GM12878 (cell line): Measurements from ENCODE around the gene FHL2. TPM values are rescaled to one million over a fixed set of nuclear protein-coding genes. Genes with fewer than 3 reads are reported as not detected.

ENCODE experiments used
- ATAC-seq: fragments of 200-7000 bp; cut with Tn5 transposase; 3 replicates; pipeline ENCODE4 v1.9.1; 2020; ENCODE audit warnings: mild to moderate bottlenecking, moderate library complexity
- BruUV-seq: library from RNA; stranded (reverse); fragments of 400-500 nt; replicated peaks from 2 replicates; lab custom pipeline; 2021; lab: Mats Ljungman, UMichigan
- CTCF ChIA-PET: fragments of 300-600 bp; sonication (Branson Sonifier 250); formaldehyde crosslinking; extraction: SDS; loops from one replicate; lab custom pipeline; 2021; ENCODE audit warnings: inconsistent platforms; lab: Yijun Ruan, JAX
- POLR2A ChIA-PET: fragments of 350-600 bp; formaldehyde crosslinking; extraction: SDS; loops from one replicate; lab custom pipeline; 2021; ENCODE audit warnings: inconsistent platforms; lab: Charles Lee
- RAD21 ChIA-PET: fragments of 300-600 bp; sonication (Branson Sonifier 250); formaldehyde crosslinking; loops from one replicate; lab custom pipeline; 2023; ENCODE audit warnings: antibody characterized with exemption; ENCODE audit not compliant: unreplicated experiment; lab: Charles Lee
- SMC1A ChIA-PET: fragments of 300-600 bp; sonication (Branson Sonifier 250); formaldehyde crosslinking; loops from one replicate; lab custom pipeline; 2023; ENCODE audit not compliant: unreplicated experiment, uncharacterized antibody; lab: Charles Lee
- DNase-seq: peaks from one replicate; pipeline ENCODE4 v3.0.0-alpha.2; 2011; ENCODE audit warnings: low read depth, low spot score
- FAIRE-seq: peaks from 3 replicates; lab custom pipeline; 2011; peaks lifted over from hg19 to GRCh38; lab: Jason Lieb, UNC
- H2AFZ ChIP-seq: 2 replicates; pipeline ENCODE4 v1.6.0; 2011; ENCODE audit warnings: low read depth, low read length, control low read depth; ENCODE audit not compliant: control insufficient read depth
- H3K27ac ChIP-seq: 2 replicates; pipeline ENCODE4 v1.5.1; 2011; ENCODE audit warnings: control low read depth; ENCODE audit not compliant: control insufficient read depth, insufficient read depth
- H3K27me3 ChIP-seq, 2 experiments: replicated peaks in 1 of 2; 2 replicates each; pipeline versions ENCODE4 v1.6.0 to v1.6.1; 2011; ENCODE audit warnings: low read length in 1 of 2; ENCODE audit not compliant: control insufficient read depth in 2 of 2, insufficient read depth in 2 of 2
- H3K36me3 ChIP-seq, 2 experiments: 2 replicates each; pipeline ENCODE4 v1.5.1; 2011; ENCODE audit warnings: low read length in 1 of 2; ENCODE audit not compliant: control insufficient read depth in 2 of 2, insufficient read depth in 2 of 2
- H3K4me1 ChIP-seq: 2 replicates; pipeline ENCODE4 v1.6.1; 2011; ENCODE audit warnings: mild to moderate bottlenecking, low read length, moderate library complexity, mixed read lengths; ENCODE audit not compliant: control insufficient read depth, insufficient read depth
- H3K4me2 ChIP-seq: 2 replicates; pipeline ENCODE4 v1.6.0; 2011; ENCODE audit warnings: control low read depth; ENCODE audit not compliant: control insufficient read depth, insufficient read depth
- H3K4me3 ChIP-seq: fragments of 200-600 bp; sonication (generic); 2 replicates; pipeline ENCODE4 v1.5.1; 2016
- H3K79me2 ChIP-seq: 2 replicates; pipeline ENCODE4 v1.6.0; 2011; ENCODE audit warnings: low read length; ENCODE audit not compliant: control insufficient read depth, insufficient read depth
- H3K9ac ChIP-seq: 2 replicates; pipeline ENCODE4 v1.8.0; 2011; ENCODE audit warnings: low read length, control low read depth, mixed read lengths; ENCODE audit not compliant: control insufficient read depth, insufficient read depth
- H3K9me3 ChIP-seq: replicated peaks from 3 replicates; pipeline ENCODE4 v1.5.1; 2011; ENCODE audit warnings: mild to moderate bottlenecking, low read length; ENCODE audit not compliant: control insufficient read depth, insufficient read depth
- H4K20me1 ChIP-seq: 2 replicates; pipeline ENCODE4 v1.6.0; 2011; ENCODE audit not compliant: control insufficient read depth, insufficient read depth
- BHLHE40 ChIP-seq, 2 experiments: fragments of 450-650 bp in 1 of 2; IDR thresholded peaks; 2 replicates each; pipeline ENCODE4 v1.6.1; 2011 to 2017; ENCODE audit warnings: low read depth in 2 of 2, borderline replicate concordance in 1 of 2, improper control_type of control experiment in 1 of 2, low read length in 1 of 2, mild to moderate bottlenecking in 1 of 2
- BMI1 ChIP-seq: fragments of 450-650 bp; IDR thresholded peaks from 2 replicates; pipeline ENCODE4 v1.6.1; 2016; ENCODE audit warnings: mild to moderate bottlenecking, moderate library complexity, borderline replicate concordance
- CEBPB ChIP-seq, 2 experiments: fragments of 150-350 bp in 1 of 2; IDR thresholded peaks; 2 replicates each; pipeline ENCODE4 v1.6.1; 2012 to 2014; ENCODE audit warnings: low read depth in 2 of 2, low read length in 2 of 2, borderline replicate concordance in 1 of 2, inconsistent platforms in 1 of 2
- CREB1 ChIP-seq: IDR thresholded peaks from 2 replicates; pipeline ENCODE4 v1.6.1; 2012; ENCODE audit warnings: low read depth, mild to moderate bottlenecking, inconsistent platforms
- FOXK2 ChIP-seq: fragments of 450-650 bp; IDR thresholded peaks from 2 replicates; pipeline ENCODE4 v1.6.1; 2017; ENCODE audit warnings: mild to moderate bottlenecking, moderate library complexity
- MTA3 ChIP-seq: IDR thresholded peaks from 2 replicates; pipeline ENCODE4 v1.6.1; 2012; ENCODE audit warnings: low read length, inconsistent platforms, borderline replicate concordance
- NR2C2 ChIP-seq: IDR thresholded peaks from 2 replicates; pipeline ENCODE4 v1.6.1; 2011; ENCODE audit warnings: borderline replicate concordance, low read depth; ENCODE audit not compliant: control insufficient read depth, insufficient read length
- RAD51 ChIP-seq: fragments of 450-650 bp; IDR thresholded peaks from 2 replicates; pipeline ENCODE4 v1.6.1; 2016; ENCODE audit warnings: moderate library complexity, mild to moderate bottlenecking, inconsistent platforms
- RCOR1 ChIP-seq: conservative IDR thresholded peaks from 2 replicates; pipeline ENCODE4 v1.6.1; 2012; ENCODE audit warnings: low read depth, low read length, improper control_type of control experiment
- SREBF1 ChIP-seq: IDR thresholded peaks from 2 replicates; pipeline ENCODE4 v1.6.1; 2012; ENCODE audit warnings: mild to moderate bottlenecking, low read length
- SREBF2 ChIP-seq: IDR thresholded peaks from 2 replicates; pipeline ENCODE4 v1.6.1; 2012; ENCODE audit warnings: mild to moderate bottlenecking, low read length
- YBX1 ChIP-seq: fragments of 450-650 bp; IDR thresholded peaks from 2 replicates; pipeline ENCODE4 v1.6.1; 2016; ENCODE audit warnings: antibody characterized with exemption
- ZNF622 ChIP-seq: fragments of 450-650 bp; IDR thresholded peaks from 2 replicates; pipeline ENCODE4 v1.6.1; 2017; ENCODE audit warnings: mild to moderate bottlenecking, inconsistent platforms
- ZSCAN29 ChIP-seq: fragments of 450-650 bp; IDR thresholded peaks from 2 replicates; pipeline ENCODE4 v1.6.1; 2017; ENCODE audit warnings: mild to moderate bottlenecking, moderate library complexity
- WGBS: methylation state at CpG from one replicate; pipeline ENCODE4 v1.1.6; 2016; ENCODE audit warnings: low lambda C conversion rate; ENCODE audit not compliant: insufficient replicate concordance, insufficient coverage; ENCODE audit errors: missing lambda C conversion rate; 5-methylcytosine and 5-hydroxymethylcytosine counted together
- in situ Hi-C: fragments of 300-500 bp; cut with MboI; formaldehyde crosslinking; loops from 9 replicates; pipeline ENCODE4 v1.14.3; 2018; ENCODE audit warnings: mixed read lengths
- intact Hi-C: fragments of 100-400 bp; cut with micrococcal nuclease; formaldehyde crosslinking; loops from one replicate; pipeline ENCODE4 v1.14.2; 2022; ENCODE audit not compliant: unreplicated experiment
- polyA plus RNA-seq, 11 experiments: library from polyadenylated mRNA; depleted of rRNA in 4 of 11; unstranded in 6 of 11; stranded (reverse) in 5 of 11; fragments of >200 nt; fragmentation: Nextera tagmentation in 4 of 11; fragmentation: Illumina TruSeq in 1 of 11; extraction: Ambion mirVana in 4 of 11; extraction: Trizol in 1 of 11; gene quantifications; 1 replicate in 1 of 11; 2 replicates in 10 of 11; pipeline versions ENCODE4 v1.2.1 to v1.2.3, GENCODE V29; 2011 to 2016; ENCODE audit warnings: inconsistent platforms in 2 of 11, missing spikeins in 2 of 11, low read depth in 1 of 11
- total RNA-seq, 4 experiments: library from RNA; depleted of rRNA in 3 of 4; stranded (reverse); fragments of >200 nt in 3 of 4; fragmentation: Illumina TruSeq in 1 of 4; extraction: Trizol in 1 of 4; gene quantifications; 2 replicates each; pipeline versions ENCODE4 v1.2.1 to v1.2.3, GENCODE V29; 2013 to 2021
- TF ChIP-seq, protein P1 (sequence below): fragments of 450-650 bp; IDR thresholded peaks from 2 replicates; pipeline ENCODE4 v1.6.1; 2017; ENCODE audit warnings: antibody characterized with exemption, mild to moderate bottlenecking, moderate library complexity

FHL2 gene
- total and polyA plus RNA-seq, 10 of the 15 experiments (the other 5 are each of a cell fraction or from before 2014, with no cell fraction given): 2.2 to 9.9 (median 4.5) TPM

DNA sequence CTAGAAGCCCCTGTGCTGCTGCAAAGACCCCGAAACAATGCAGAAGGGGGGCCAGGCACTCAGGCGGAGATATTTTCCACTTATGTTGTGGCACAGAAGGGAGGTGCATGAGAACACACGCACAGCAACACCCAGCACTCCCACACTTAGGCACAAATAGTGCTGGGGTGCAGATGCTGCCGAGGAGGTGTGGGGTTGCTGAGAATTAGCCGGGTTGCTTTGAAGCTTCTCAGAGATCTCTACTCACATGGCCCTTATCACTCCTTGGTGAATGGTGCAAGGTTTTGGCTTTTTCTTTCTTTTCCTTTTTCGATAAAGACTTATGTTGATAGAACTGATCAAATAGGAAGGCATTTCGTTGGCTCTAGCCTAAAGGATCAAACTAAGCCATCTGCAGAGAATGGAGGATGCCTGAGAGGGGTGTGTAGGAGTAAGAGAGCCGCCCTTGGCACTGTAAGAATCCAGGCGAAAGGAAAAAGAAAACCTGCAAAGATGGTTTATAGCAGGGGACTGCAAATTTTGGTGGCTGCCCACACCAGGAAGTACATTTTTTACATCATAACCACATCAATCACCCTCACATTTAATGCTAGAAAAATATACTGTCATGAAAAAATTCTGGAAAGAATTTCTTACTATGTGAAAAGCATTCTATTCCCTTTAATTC, 27.9 kb upstream of the FHL2 start:
- ChIA-PET RAD21 (no interaction called here), SMC1A (no interaction called here), CTCF (interaction anchor here (0.6 kb wide), 1 partner anchor 754 kb away, joined by 3 read pairs; no protein-coding TSS in a partner anchor), POLR2A (no interaction called here)
- Histone ChIP-seq H3K9ac (no peak overlapping the region), H3K27me3 (peaks cover 0 to 2% of the 10 kb centered on the region in 2 experiments; a peak in 2 of 4 replicates), H3K36me3 (no peaks in the 10 kb centered on the region), H4K20me1 (no peaks in the 10 kb centered on the region), H3K27ac (no peak overlapping the region), H3K9me3 (no peaks in the 10 kb centered on the region), H3K4me1 (no peaks in the 10 kb centered on the region), H3K4me2 (no peak overlapping the region), H2AFZ (no peak overlapping the region), H3K4me3 (no peak overlapping the region), H3K79me2 (no peaks in the 10 kb centered on the region)
- FAIRE-seq (no peak), DNase-seq (no peak), ATAC-seq (no peak)
- no TSS peak for BruUV-seq
- WGBS: 13% methylated on average over 9 of the region's 9 CpGs
- intact Hi-C loops (no loop called here), in situ Hi-C loops (no loop called here)
- TF ChIP-seq SREBF1 (no peak), YBX1 (no peak), NR2C2 (no peak), SREBF2 (no peak), FOXK2 (no peak)

DNA sequence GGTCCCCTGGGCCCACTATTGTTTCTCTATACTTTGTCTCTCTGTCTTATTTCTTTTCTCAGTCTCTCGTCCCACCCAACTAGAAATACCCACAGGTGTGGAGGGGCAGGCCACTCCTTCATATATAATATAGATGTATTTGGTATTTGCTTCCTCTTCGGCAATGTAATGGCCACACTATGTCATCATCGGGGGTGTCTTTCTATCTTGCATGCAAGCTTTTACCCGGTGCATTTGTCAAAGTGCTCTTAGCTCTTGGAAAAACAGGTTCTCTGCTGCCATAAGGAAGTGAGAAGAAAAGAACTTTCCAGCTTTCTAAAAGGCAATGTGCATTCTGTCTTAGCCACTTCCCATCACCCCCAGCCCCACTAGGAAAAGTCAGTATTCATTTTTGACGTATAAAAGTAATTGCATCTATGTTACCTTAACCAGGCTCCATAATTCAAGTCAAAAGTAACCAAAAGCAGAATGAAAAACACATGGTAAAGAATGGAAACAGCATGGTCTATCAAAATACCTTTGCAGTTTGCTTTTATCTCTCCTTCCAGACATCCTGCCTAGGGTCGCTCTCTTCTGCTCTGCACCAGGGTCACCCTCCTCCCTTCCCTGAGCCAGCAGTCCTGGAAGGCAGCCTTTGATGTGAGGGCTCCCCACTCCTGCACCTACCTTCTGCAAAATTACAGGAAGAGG, 27.2 kb upstream of the FHL2 start:
- in situ Hi-C loops: no loop called here
- H3K36me3 ChIP-seq: no peaks in the 10 kb centered on the region
- H3K9me3 ChIP-seq: no peaks in the 10 kb centered on the region
- DNase-seq: no peak
- ChIA-PET CTCF (no interaction called here), POLR2A (no interaction called here), SMC1A (no interaction called here), RAD21 (no interaction called here)
- peaks cover 0 to 2% of the 10 kb centered on the region in 2 experiments; a peak in 2 of 4 replicates for H3K27me3 ChIP-seq
- H3K4me1 ChIP-seq: no peaks in the 10 kb centered on the region
- H2AFZ ChIP-seq: no peak overlapping the region
- no peak overlapping the region for H3K4me2 ChIP-seq
- no peak for ATAC-seq
- H3K9ac ChIP-seq: no peak overlapping the region
- H3K4me3 ChIP-seq: no peak overlapping the region
- BruUV-seq: no TSS peak
- WGBS: 16% methylated on average over 6 of the region's 6 CpGs
- H3K79me2 ChIP-seq: no peaks in the 10 kb centered on the region
- intact Hi-C loops: no loop called here
- H4K20me1 ChIP-seq: no peaks in the 10 kb centered on the region
- no peak for FAIRE-seq
- H3K27ac ChIP-seq: no peak overlapping the region
- TF ChIP-seq BHLHE40 (IDR thresholded peaks at IDR 0.05; ENCODE audit: borderline replicate concordance in 1 of 2, low read depth in 2 of 2, low read length in 1 of 2): no peak
- no peak for TF ChIP-seq CEBPB (IDR thresholded peaks at IDR 0.05; ENCODE audit: borderline replicate concordance in 1 of 2, low read depth in 2 of 2, low read length in 2 of 2)
- TF ChIP-seq CREB1: no peak
- TF ChIP-seq MTA3: no peak
- TF ChIP-seq RCOR1: no peak
- TF ChIP-seq ZSCAN29: no peak
- no peak for TF ChIP-seq SREBF2
- TF ChIP-seq, protein P1, sequence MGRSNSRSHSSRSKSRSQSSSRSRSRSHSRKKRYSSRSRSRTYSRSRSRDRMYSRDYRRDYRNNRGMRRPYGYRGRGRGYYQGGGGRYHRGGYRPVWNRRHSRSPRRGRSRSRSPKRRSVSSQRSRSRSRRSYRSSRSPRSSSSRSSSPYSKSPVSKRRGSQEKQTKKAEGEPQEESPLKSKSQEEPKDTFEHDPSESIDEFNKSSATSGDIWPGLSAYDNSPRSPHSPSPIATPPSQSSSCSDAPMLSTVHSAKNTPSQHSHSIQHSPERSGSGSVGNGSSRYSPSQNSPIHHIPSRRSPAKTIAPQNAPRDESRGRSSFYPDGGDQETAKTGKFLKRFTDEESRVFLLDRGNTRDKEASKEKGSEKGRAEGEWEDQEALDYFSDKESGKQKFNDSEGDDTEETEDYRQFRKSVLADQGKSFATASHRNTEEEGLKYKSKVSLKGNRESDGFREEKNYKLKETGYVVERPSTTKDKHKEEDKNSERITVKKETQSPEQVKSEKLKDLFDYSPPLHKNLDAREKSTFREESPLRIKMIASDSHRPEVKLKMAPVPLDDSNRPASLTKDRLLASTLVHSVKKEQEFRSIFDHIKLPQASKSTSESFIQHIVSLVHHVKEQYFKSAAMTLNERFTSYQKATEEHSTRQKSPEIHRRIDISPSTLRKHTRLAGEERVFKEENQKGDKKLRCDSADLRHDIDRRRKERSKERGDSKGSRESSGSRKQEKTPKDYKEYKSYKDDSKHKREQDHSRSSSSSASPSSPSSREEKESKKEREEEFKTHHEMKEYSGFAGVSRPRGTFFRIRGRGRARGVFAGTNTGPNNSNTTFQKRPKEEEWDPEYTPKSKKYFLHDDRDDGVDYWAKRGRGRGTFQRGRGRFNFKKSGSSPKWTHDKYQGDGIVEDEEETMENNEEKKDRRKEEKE: no peak
- TF ChIP-seq RAD51: no peak
- TF ChIP-seq ZNF622: no peak
- no peak for TF ChIP-seq BMI1
